OCI-LY1 (cell line): ENCODE measurements around the gene LEF1.

Experiments used
- EZH2 ChIP-seq: fragments of 200-600 bp; sonication (generic), shearing (Covaris generic); IDR thresholded peaks from 2 replicates; pipeline ENCODE4 v1.8.0; 2017; ENCODE audit warnings: borderline replicate concordance, mixed run types, mild to moderate bottlenecking, antibody characterized with exemption, low read length, moderate library complexity, mixed read lengths
- TF ChIP-seq, protein P1 (sequence below): fragments of 200-600 bp; sonication (generic), shearing (Covaris generic); IDR thresholded peaks from 2 replicates; pipeline ENCODE4 v1.5.1; 2017; ENCODE audit warnings: mild to moderate bottlenecking, antibody characterized with exemption, low read length, moderate library complexity, mixed read lengths

- TF ChIP-seq, protein P1, sequence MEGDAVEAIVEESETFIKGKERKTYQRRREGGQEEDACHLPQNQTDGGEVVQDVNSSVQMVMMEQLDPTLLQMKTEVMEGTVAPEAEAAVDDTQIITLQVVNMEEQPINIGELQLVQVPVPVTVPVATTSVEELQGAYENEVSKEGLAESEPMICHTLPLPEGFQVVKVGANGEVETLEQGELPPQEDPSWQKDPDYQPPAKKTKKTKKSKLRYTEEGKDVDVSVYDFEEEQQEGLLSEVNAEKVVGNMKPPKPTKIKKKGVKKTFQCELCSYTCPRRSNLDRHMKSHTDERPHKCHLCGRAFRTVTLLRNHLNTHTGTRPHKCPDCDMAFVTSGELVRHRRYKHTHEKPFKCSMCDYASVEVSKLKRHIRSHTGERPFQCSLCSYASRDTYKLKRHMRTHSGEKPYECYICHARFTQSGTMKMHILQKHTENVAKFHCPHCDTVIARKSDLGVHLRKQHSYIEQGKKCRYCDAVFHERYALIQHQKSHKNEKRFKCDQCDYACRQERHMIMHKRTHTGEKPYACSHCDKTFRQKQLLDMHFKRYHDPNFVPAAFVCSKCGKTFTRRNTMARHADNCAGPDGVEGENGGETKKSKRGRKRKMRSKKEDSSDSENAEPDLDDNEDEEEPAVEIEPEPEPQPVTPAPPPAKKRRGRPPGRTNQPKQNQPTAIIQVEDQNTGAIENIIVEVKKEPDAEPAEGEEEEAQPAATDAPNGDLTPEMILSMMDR: peak; percentile 86
- TF ChIP-seq EZH2: no peak
Observed at GRCh38 chr4:108030332-108030731, 138.4 kb downstream of the LEF1 start.
